ENCODE data around the gene GPR108.

Gene GPR108

DNA sequence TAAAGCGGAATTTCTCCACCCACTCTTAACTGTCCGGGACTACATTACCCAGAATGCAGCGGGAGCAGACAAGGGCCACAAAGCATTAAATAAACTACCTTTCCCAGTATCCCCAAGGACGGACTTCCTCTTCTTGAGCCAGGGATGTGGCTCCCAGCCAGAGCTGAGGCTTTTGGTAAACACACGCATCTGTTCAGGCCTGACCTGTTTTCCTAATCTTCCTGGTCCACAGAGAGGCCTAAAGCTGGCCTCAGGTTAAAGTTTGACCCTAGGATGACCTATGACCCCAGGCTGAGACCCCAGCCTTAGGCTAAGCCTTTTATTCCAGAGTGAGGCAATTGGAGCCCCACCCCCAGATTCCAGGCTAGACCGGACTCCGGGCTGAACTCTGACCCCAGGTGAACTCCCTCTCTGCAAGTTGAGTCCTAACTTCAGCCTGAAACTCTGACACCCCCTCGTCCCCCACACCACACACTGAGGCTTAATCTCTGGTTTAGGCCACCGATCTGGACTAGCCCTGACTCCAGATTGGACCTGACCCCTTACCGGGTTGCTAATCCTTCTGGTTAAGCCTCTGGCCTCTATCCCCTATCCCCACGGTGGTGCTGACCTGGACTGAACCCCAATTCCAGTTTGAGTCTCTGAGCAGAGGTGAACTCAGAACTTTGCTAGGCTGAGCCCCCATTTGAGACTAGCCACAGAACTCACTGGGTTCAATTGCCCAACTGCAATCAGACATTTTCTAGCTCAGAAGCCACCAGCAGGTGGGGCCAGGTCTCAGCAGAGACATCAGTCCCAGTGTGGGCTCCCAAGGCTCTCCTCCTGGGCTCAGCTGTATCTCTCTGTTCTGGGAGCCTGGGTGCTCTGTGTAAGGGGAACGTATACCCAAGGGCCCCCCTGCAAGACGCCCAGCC is 750 bp upstream of the GPR108 start:
- DNase-seq (ENCODE audit: low read depth in 2 of 3, low spot score in 1 of 3) = peak; percentile 73 to 76 (median 74)

DNA sequence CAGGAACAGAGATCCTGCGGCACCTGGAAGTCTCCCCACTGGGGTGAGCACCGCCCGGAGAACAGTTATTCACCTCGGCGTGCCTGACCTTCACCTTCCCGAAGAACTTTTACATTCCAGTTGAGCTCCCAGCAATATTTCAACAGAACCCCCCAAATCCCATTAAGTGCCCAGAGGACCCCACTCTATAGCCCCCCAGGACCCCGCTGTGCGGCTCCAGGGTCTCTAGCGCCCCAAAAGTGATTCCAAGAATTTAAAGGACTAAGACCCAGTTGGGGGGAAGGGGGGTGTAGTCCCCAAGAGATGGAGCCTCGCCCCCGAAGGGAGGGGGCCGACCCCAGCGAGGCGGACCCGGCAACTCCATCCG is 480 bp downstream of the GPR108 start:
- peak in 1 of 3 donors; percentile 29 for DNase-seq (ENCODE audit: low read depth in 2 of 3, low spot score in 1 of 3)

DNA sequence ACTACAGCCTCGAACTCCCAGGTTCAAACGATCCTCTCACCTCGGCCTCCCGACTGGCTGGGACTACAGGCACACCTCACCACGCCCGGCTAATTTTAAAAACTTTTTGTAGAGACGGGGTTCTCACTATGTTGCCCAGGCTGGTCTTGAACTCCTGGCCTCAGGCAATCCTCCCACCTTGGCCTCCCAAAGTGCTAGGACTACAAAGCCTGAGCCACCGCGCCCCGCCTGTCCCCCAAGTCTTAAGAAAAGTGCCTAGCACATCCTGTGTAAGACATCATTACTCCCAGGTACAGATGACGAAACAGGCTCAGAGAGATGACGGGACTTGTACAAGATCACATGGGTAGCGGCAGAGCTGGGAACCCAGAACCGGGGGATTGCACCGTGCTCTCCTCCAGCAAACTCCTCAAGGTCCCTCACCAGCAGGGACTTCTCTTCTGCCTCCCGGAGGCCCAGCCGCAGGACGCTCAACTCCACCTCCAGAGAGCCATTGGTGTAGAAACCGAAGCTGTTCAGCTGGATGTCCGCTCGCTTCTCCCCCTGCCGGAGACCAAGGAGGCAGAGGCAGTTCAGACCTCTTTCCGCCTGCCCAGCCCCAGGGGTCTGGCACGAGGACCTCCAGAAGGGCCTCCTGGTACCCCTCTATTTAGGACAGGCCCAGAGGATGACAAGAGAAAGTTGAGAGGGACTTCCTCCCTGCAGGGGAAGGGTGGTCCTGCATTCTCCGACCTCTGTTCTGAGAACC is 1.0 kb downstream of the GPR108 start:
- DNase-seq (ENCODE audit: low read depth in 2 of 3, low spot score in 1 of 3) = peak; percentile 58 to 62 (median 58)

DNA sequence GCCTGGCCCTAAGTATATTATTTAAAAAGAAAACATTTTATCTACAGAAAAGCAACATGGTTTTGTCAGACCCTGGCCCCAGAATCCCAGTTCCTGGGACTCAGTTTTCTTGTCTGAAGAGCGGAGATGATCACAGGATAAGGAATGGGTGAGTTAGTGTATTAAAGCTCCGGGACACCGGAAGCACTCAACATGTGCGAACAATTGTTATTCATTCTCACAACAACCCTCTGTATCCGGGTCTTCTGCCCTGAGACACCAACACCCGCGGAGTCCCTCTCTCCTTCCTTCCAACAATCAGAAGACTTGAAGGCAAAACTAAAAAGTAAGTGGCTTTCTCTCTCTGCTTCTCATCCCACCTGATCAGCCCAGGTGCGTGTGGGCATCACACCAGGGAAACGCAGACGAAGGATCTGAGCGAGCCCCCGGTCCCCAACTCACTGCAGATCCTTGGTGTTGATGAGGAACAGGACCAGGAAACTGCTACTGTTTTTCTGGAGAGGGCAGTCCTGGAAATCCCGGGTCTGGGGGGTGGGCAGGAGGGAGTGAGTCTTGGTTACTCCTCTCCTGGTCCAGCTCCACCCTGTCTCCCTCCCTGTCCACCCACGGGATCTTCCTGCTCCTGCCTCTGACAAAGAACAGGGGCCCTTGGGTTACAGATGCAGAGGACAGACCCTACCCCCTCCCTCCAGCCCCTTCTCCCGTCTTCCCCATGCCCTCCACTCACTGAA is 2.0 kb downstream of the GPR108 start:
- no peak for DNase-seq (ENCODE audit: low read depth in 2 of 3, low spot score in 1 of 3)

DNA sequence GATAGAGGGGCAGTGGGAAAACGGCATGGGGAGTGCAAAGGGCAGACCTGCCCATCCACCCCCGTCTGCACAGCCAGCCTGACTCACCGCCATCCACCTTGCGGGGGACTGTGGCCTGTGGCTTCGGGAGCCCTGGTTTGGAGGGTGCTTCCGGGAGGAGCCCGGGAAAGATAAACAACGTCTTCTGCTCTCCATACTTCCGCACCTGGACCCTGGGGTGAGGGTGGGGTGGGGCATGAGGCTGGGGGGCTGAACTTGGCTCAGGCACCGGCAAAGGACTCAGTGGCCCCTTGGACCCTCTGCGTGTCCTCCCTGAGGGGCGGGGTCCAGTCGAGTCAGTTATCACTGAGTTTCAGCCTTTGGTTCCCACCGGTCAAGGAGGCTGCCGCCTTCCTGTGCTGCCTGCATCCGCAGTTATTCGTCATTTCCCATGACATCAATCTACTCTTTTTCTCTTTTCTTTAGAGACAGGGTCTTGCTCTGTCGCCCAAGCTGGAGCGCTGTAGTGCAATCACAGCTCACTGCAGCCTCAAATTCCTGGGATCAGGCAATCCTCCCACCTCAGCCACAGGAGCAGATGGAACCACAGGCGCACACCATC is 3.2 kb downstream of the GPR108 start:
- DNase-seq (ENCODE audit: low read depth in 2 of 3, low spot score in 1 of 3) = no peak

DNA sequence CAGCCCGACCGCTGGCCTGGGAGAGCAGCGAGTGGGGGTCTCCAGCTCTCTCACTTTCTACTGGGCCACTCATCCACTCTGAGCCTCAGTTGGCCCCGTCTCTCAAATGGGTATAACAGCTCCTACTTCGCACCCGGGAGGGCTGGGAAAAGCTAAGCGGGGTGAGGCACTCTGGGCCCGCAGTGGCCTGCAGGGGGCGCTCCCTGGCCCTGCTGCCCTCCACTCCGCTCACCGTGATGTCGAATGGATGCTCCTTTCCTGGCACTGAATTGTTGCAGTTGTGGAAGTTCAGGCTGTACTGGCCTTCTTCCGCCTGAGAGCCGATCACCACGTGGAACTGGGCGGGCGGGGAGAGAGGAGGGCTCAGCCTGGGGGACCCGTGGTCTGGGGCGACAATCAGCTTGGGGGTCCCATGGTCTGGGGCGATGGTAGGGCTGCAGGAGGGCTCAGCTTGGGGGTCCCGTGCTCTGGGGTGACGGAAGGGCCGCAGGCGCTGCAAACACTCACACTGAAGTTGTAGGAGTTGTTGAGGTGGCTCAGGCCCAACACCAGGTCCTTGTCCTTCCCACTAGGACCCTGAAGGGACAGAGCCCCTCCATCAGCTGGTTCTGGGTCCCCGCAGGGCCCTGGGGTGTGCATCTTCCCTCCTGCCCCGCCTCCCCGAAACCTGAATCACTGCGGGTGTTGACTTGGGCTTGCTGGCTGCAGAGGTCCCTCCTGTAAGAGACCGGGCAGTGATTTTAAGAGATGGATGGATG is 3.9 kb downstream of the GPR108 start:
- no peak for DNase-seq (ENCODE audit: low read depth in 2 of 3, low spot score in 1 of 3)

DNA sequence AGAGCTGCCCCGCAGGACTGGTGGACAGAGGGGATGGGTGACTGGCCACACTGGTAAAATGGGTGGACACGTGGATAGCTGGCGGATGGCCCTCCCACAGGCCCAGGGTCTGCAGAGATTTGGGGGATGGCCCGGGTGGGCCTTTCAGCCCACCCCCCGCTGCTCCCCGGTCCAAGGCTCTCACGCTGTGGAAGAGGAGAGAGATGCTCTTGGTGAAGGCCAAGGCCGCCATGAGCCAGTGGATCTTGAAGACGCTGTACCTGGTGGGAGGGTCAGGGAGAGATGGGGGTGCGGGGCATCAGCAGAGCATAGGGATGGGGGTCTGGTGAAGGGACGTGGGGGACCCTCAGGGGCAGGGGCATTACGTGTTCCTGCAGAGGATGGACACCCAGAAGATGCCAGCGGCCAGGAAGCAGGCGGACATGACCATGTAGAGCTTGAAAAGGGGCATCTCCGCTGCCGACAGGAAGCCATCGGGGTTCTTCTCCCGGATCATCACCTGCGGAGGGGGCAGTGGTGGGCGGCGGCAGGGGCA is 4.5 kb downstream of the GPR108 start:
- DNase-seq (ENCODE audit: low read depth in 2 of 3, low spot score in 1 of 3) = no peak

DNA sequence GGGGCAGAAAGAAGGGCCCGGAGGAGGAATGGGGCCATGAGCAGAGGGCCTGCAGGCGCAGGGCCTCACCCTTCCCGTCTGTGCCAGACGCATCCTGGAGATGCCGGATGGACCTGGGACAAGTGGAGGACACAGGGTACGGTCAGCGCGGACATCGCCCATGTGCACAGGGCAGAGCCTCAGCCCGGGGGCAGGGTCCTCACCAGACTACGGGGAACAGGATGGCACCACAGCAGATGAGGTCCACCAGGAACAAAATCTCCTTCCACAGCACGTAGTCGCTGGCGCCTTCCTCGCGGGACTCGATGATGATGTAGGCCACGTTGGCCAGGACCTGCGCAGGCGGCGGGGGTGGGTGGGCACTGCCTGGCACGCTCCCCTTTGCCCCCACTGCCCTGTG is 5.6 kb downstream of the GPR108 start:
- no peak for DNase-seq (ENCODE audit: low read depth in 2 of 3, low spot score in 1 of 3)

DNA sequence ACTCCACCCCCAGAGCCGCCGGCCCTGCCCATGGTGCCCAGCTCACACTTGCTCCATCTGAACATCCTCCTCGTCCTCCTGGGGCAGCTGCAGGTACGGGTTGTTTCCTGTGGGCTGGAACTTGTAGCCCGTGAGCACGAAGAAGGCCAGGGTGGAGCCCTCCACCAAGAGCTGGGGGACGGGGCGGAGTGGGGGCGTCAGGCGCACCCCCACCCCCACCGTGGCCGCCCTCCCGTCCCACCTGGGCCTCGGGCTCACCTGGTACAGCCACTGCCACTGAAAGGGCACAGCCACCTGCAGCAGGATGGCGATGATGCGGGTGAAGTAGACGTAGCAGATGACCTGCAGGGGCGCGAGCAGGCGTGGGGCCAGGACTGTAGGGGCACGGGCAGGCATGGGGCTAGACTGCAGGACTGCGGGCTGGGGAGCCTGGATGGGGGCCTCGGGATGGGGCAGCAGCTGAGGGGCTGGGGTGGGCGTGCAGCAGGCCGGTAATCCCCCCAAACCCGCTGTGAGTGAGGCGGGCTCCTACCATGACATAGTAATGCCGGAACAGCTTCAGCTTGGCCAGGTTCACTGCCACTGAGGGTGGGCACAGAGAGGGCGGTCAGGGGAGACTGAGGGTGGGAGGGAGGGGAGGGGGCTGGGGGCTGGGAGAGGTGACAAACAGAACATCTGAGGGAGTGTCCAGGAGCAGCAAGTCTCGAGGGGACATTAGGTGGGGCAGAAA is 6.3 kb downstream of the GPR108 start:
- DNase-seq (ENCODE audit: low read depth in 2 of 3, low spot score in 1 of 3) = no peak

DNA sequence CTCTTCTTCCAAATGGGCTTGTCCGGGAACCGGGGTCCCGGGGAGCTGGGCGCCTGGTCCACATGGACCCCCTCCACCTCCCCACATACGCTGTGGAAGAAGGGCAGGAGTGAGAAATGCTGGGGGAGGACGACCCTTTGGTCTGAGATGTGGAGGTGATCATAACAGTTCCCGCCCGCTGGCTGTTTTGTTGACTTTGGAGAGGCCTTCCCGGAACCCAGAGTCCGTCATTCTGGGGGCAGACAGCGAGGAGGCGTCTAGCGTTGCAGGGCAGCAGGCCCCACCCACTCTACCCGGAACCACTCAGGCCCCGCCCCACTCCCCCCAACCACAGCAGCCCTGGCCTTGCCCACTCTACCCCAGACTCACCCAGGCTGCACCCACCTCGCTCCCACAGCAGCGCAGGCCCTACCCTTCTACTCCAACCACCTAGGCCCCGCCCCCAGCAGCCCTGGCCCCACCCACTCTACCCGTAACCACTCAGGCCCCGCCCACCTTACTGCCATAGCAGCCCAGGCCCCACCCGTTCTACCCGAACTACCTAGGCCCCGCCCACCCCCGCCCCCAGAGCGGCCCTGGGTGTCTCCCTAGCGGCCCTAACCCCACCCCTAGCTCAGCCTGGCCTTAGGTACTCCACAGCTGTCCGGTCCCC is 7.1 kb downstream of the GPR108 start:
- DNase-seq (ENCODE audit: low read depth in 2 of 3, low spot score in 1 of 3) = peak in 2 of 3 donors; percentile 39 to 48

DNA sequence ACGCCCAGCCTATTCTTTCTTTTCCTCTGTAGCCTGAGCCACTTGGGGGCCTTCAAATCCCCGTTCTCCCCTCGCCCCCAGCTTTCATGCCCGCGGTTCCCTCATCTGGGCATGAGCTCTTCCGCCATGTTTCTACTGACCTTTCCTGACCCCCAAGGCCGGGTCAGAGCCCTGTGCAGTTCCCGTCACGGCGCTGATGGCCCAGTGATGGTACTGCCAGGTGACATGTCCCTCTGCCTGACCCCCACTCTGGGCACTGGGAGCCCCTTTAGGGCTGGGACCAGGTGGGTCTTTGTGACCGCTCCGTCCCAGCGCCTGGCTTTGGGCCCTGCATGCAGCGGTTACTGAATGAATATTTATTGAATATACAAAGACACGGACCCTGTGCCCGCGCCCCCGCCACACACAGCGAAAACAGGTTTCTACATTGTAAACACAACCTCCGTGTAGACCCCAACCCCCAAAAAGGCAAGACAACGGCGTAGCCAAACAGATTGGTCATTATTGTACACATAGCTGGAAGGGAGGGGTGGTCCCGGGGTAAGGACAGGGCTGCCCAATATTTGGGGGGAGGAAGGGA is 7.7 kb downstream of the GPR108 start:
- DNase-seq (ENCODE audit: low read depth in 2 of 3, low spot score in 1 of 3) = no peak

DNA sequence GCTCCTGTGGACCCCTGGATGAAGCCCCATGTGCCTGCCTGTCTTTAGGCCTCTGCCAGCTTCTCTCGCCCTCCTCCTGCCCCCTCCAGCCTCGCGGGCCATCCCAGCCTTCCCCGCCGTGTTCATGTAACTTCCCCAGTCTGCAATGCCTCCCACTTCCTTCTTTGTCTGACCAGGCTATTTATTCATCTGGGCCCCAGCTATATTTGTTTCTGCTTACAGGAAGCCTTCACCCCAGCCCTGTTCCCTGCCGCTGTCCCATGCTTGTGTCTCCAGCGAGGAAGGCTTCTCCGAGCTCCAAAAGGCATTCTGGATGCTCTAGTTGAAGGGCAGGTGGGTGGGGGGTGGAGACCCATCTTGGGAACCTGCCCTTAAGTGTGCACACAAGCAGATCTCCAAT is 9.0 kb downstream of the GPR108 start:
- DNase-seq (ENCODE audit: low read depth in 2 of 3, low spot score in 1 of 3) = no peak

DNA sequence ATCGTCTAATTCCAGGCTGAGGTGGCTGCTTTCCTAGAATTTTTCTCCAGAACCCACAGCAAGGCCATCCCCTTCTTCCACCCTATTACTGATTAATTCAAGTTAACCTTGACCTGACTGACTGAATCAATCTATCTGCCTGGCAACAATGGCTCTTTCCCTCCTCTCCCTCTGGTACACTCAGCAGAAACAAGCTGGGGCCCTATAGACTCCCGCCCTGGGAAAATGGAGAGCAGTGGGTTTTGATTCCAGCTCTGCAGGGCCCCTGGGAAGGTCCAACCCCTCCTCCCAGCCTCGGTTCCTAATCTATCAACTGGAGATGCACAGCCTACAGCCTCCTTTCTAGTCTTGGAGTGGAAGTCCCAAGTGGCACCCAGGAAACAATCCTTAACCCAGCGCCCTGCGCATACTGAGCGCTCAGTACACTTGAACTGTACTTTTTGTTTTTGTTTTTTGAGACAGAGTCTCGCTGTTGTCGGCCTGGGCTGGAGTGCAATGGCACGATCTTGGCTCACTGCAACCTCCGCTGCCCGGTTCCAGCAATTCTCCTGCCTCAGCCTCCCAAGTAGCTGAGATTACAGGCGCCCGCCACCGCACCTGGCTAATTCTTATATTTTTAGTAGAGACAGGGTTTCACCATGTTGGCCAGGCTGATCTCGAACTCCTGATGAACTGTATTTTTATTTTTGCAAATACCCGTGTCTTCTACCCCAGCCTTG is 11.7 kb downstream of the GPR108 start:
- no peak for DNase-seq (ENCODE audit: low read depth in 2 of 3, low spot score in 1 of 3)

DNA sequence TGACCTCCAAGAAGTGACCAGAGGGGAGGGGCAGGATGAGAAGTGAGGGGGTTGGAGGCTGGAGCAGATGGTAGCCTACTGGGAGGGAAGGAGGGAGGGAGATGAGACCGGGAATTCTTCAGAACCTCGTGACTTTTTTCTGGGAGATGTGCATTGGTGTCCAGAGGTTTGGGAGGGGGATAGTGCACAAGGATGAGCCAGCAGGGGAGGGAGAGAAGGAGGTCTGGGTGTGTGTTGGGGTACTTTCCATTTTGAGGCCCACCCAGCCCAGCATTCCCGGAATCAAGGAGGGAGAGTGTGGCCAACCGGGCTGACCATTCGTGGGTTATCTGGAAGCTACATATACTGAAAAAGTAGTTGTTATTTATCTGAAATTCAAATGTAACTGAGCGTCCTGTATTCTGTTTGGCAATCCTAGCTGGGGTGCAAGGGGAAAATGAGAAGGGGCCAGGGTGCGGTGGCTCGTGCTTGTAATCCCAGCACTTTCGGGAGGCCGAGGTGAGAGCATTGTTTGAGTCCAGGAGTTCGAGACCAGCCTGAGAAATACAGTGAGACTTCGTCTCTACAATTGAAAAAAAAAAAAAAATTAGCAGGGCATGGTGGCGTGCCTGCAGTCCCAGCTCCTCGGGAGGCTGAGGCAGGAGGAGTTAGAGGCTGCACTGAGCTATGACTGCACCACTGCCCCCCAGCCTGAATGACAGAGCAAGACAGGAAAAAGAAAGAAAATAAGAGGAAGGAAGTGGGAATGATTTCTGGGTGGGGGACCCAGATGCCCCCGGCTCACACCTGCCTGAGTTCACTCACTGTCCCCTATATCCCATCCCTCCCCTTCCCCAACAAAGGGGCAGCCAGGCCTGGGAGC is 12.5 kb downstream of the GPR108 start:
- DNase-seq (ENCODE audit: low read depth in 2 of 3, low spot score in 1 of 3) = no peak

DNA sequence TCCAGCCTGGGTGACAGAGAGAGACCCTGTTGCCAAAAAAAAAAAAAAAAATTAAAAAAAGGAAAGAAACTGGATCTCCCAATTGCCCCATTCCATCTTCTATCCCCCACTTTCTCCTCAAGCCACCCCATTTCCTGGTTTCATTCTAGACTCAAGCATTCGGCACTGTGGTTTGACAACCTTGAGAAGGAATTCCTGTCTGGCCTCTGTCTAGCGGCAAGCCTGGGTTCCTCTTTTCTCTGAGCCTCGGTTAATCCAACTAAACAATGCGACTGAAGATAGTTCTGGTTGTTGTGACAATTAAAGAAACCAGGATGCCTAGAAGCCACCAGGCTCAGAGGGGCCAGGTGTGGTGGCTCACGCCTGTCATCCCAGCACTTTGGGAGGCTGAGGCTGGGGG is 13.6 kb downstream of the GPR108 start:
- DNase-seq (ENCODE audit: low read depth in 2 of 3, low spot score in 1 of 3) = no peak

DNA sequence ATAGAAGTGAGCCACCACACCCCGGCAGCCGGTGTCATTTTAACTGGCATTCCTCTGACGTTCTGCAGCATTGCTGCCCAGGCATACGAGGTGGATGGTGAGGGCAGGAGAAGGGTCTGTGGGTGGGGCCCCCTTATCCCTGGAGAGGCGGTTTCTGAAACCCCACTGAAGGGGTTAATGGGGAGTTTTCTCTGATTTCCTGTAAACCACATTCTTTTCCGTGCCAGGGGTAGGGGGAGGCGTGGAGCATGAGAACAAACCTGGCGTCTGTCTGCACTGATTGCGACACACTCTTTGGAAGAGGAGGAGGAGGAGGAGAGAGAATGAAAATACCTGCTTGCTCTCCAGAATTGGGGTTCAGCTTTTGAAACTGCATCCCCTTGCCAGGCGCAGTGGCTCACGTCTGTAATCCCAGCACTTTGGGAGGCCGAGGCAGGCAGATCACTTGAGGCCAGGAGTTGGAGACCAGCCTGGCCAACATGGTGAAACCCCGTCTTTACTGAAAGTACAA is 14.2 kb downstream of the GPR108 start:
- DNase-seq (ENCODE audit: low read depth in 2 of 3, low spot score in 1 of 3) = no peak

DNA sequence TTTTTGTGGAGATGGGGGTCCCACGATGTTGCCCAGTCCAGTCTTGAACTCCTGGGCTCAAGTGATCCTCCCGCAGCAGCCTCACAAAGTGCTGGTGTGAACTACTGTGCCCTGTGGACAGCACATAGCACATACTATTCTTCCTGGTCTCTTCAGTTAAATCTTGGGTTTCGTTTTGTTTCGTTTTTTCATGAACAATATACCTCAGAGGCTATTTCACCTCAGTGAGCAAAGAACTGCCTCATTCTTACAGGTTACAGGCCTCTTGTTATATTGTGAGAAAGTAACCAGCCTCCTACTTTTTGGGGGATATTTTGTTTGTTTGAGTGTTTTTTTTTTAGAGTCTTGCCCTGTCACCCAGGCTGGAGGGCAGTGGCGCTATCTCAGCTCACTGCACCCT is 15.6 kb downstream of the GPR108 start:
- no peak for DNase-seq (ENCODE audit: low read depth in 2 of 3, low spot score in 1 of 3)
